ENCODE measurements around the gene GAK.
"Not testable (repeated sequence)": the region's sequence is repeated elsewhere in the genome, so short reads cannot be mapped to it uniquely, and the experiment has no call there.

GAK gene

GRCh38 chr4:806979-807378 is 125.1 kb downstream of the GAK start:
- DNase-seq: not testable (repeated sequence)

DNA sequence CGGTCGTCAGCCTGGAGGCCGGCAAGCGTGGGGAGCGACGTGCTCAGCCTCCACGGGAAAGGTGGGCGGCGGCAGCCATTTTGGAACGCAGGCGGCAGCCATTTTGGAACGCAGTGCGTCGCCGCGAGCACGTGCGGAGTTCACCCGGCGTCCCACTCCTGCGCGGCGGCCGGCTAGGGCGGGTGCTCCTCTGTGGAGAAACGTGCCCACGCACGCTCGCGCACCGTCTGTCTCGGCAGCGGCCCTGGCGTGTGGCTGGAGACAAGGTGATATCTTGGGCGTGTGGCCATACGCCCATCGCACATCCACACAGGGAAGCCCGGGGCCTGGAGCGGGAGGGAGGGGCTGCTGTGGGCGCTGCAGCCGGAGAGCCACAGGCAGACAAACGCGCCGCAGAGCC is 127.3 kb downstream of the GAK start:
- no peak for DNase-seq

GRCh38 chr4:803884-804283 is 128.2 kb downstream of the GAK start:
- DNase-seq: no peak

DNA sequence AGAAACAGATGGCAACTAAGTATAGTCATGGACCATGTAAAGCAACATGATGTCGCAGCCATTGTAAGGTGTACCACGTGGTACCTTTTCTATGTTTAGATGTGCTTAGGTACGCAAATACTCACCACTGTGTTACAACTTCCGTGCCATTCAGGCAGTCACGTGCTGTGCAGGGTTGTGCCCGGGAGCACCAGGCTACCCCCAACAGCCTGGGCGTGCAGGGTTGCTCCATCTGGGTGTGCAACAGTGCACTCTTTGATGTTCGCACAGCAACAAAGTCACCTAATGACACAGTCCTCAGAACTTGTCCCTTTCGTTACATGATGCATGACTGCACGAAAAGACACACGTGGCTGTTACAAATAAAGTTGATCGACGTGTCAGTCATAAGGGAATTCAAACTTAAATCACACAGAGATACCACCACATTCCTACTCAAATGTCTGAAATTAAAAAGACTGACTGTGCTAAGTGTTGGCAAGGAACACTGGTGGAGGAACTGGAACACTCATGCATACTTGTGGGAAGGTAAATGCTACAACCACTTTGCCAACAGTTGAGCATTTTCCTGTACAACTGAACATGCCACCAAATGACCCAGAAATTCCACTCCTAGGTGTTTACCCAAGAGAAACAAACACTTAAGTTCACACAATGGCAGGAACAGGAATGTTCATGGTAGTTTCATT is 130.5 kb downstream of the GAK start:
- no peak for DNase-seq

Measured in NCI-H2171 (cell line).